ENCODE results near the gene EPS8.

Gene EPS8

DNA sequence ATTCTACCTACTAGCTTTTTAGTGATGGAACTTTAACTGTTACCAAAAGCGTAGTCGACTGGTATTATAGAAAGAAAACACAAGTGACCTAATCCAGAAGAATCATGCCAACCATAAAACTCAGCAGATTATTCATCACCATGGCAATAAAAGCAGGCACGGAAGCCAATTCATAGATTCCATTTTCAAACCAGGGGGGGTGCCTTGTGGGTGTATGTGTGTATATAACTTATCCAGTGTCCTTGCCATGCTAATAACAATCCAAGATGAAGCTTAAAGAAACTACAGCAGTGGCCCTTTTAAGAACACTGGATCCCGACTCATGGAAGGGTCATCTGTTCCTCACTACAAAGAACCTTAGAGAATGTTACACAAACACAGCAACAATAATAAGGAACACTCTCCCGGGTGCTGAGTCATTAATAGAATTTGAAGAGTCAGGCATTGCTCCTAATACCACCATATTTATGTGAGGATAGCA lies 61.0 kb downstream of the EPS8 start:
- Histone ChIP-seq H3F3A (ENCODE audit: insufficient read depth, low read length) (no peaks in the 10 kb centered on the region), H3K4me1 (ENCODE audit: low read length) (no peaks in the 10 kb centered on the region), H3K9me2 (replicated peaks; ENCODE audit: insufficient read depth, low read length) (no peaks in the 10 kb centered on the region), H3K9ac (ENCODE audit: low read length) (no peak overlapping the region), H3K4me3 (ENCODE audit: low read length) (no peak overlapping the region), H3K27ac (ENCODE audit: low read length) (no peak overlapping the region), H3K79me2 (ENCODE audit: low read length) (no peaks in the 10 kb centered on the region), H3K36me3 (replicated peaks; ENCODE audit: insufficient read depth, low read length) (no peaks in the 10 kb centered on the region), H2AFZ (ENCODE audit: low read length) (no peak overlapping the region), H4K20me1 (ENCODE audit: insufficient read depth, low read length) (no peaks in the 10 kb centered on the region), H3K9me3 (replicated peaks; ENCODE audit: insufficient read depth, low read length) (no peaks in the 10 kb centered on the region), H3K4me2 (ENCODE audit: low read depth, low read length) (no peak overlapping the region), H3K27me3 (replicated peaks; ENCODE audit: insufficient read depth, low read length) (no peaks in the 10 kb centered on the region)
- no peak for DNase-seq
- no peak for TF ChIP-seq EZH2phosphoT487 (IDR thresholded peaks at IDR 0.05; ENCODE audit: low read length)
- TF ChIP-seq, protein P1, sequence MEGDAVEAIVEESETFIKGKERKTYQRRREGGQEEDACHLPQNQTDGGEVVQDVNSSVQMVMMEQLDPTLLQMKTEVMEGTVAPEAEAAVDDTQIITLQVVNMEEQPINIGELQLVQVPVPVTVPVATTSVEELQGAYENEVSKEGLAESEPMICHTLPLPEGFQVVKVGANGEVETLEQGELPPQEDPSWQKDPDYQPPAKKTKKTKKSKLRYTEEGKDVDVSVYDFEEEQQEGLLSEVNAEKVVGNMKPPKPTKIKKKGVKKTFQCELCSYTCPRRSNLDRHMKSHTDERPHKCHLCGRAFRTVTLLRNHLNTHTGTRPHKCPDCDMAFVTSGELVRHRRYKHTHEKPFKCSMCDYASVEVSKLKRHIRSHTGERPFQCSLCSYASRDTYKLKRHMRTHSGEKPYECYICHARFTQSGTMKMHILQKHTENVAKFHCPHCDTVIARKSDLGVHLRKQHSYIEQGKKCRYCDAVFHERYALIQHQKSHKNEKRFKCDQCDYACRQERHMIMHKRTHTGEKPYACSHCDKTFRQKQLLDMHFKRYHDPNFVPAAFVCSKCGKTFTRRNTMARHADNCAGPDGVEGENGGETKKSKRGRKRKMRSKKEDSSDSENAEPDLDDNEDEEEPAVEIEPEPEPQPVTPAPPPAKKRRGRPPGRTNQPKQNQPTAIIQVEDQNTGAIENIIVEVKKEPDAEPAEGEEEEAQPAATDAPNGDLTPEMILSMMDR (IDR thresholded peaks at IDR 0.05; ENCODE audit: low read length): no peak
- TF ChIP-seq EZH2 (optimal IDR thresholded peaks at IDR 0.05; ENCODE audit: low read depth, low read length): no peak

DNA sequence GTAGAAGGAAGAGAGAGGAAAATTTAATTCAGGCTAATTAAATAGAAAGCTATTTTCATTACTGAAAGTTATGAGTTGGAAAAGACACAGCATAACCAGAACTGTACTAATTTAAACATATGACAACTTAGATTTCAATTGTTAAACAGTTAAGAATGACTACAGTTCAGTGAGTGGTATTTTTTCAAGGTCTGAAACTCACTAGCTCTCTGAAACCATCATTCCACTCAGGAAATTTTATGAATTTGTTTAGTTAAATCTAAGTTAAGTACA lies 62.4 kb downstream of the EPS8 start:
- Histone ChIP-seq H3K4me2 (ENCODE audit: low read depth, low read length) (no peak overlapping the region), H3K27me3 (replicated peaks; ENCODE audit: insufficient read depth, low read length) (no peaks in the 10 kb centered on the region), H3K9me3 (replicated peaks; ENCODE audit: insufficient read depth, low read length) (no peaks in the 10 kb centered on the region), H3K27ac (ENCODE audit: low read length) (no peak overlapping the region), H3K4me3 (ENCODE audit: low read length) (no peak overlapping the region), H3K4me1 (ENCODE audit: low read length) (no peaks in the 10 kb centered on the region), H3K79me2 (ENCODE audit: low read length) (no peaks in the 10 kb centered on the region), H3F3A (ENCODE audit: insufficient read depth, low read length) (no peaks in the 10 kb centered on the region), H2AFZ (ENCODE audit: low read length) (no peak overlapping the region), H3K9ac (ENCODE audit: low read length) (no peak overlapping the region), H4K20me1 (ENCODE audit: insufficient read depth, low read length) (no peaks in the 10 kb centered on the region), H3K36me3 (replicated peaks; ENCODE audit: insufficient read depth, low read length) (no peaks in the 10 kb centered on the region), H3K9me2 (replicated peaks; ENCODE audit: insufficient read depth, low read length) (no peaks in the 10 kb centered on the region)
- DNase-seq: no peak
- TF ChIP-seq EZH2phosphoT487 (IDR thresholded peaks at IDR 0.05; ENCODE audit: low read length): no peak
- TF ChIP-seq, protein P1 (IDR thresholded peaks at IDR 0.05; ENCODE audit: low read length): no peak
- TF ChIP-seq EZH2 (optimal IDR thresholded peaks at IDR 0.05; ENCODE audit: low read depth, low read length): no peak

DNA sequence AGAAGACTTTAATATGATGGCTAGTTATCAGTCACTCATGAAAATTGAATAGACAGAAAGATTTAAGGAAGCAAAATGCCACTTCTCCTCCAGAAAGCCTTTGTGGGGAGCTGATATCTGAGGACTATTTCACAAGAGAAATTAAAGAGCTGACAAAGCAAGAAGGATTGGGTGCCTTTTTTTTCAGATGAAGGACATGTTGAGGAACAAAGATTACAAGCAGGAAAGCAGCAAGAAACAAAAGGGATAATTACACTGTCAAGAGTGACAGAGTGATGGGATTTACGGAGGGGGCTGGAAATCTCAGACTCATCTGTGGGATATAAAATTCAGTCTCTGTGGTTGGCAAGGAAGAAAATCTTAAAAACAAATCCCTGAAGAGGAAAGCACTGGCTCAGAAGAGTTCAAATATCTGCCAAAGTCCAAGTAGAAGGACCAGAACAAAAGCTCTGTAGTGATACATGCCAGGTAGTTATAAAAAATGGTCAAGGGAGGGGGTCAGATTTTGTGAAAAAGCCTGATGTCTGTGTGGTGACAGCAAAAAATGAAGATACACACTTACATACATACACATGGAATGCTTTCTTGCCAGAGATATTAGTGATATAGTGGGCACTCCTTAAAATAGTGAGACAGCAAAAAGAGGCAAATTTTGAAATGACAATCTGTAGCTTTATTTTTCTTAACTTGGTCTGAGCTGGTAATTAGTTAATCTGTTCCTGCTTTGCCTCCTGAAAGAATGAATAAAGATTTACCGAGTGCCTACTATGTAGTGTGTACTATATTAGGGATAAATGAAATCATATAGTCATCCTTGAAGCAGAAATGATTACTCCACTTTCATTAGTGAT lies 62.9 kb downstream of the EPS8 start:
- H3K27me3 ChIP-seq (replicated peaks; ENCODE audit: insufficient read depth, low read length): no peaks in the 10 kb centered on the region
- H4K20me1 ChIP-seq (ENCODE audit: insufficient read depth, low read length): no peaks in the 10 kb centered on the region
- DNase-seq: no peak
- TF ChIP-seq EZH2phosphoT487 (IDR thresholded peaks at IDR 0.05; ENCODE audit: low read length) (no peak), EZH2 (optimal IDR thresholded peaks at IDR 0.05; ENCODE audit: low read depth, low read length) (no peak)
- TF ChIP-seq, protein P1 (IDR thresholded peaks at IDR 0.05; ENCODE audit: low read length): no peak
- no peak overlapping the region for H3K27ac ChIP-seq (ENCODE audit: low read length)
- no peaks in the 10 kb centered on the region for H3F3A ChIP-seq (ENCODE audit: insufficient read depth, low read length)
- no peak overlapping the region for H3K4me2 ChIP-seq (ENCODE audit: low read depth, low read length)
- H3K36me3 ChIP-seq (replicated peaks; ENCODE audit: insufficient read depth, low read length): no peaks in the 10 kb centered on the region
- no peaks in the 10 kb centered on the region for H3K9me3 ChIP-seq (replicated peaks; ENCODE audit: insufficient read depth, low read length)
- no peaks in the 10 kb centered on the region for H3K79me2 ChIP-seq (ENCODE audit: low read length)
- no peak overlapping the region for H3K4me3 ChIP-seq (ENCODE audit: low read length)
- no peak overlapping the region for H2AFZ ChIP-seq (ENCODE audit: low read length)
- H3K9me2 ChIP-seq (replicated peaks; ENCODE audit: insufficient read depth, low read length): no peaks in the 10 kb centered on the region
- H3K4me1 ChIP-seq (ENCODE audit: low read length): no peaks in the 10 kb centered on the region
- H3K9ac ChIP-seq (ENCODE audit: low read length): no peak overlapping the region

All from MM.1S (cell line).